IPS-NIHi7 (cell line): ENCODE results near the gene LDAF1.
"Not testable (repeated sequence)": the region's sequence is repeated elsewhere in the genome, so short reads cannot be mapped to it uniquely, and the experiment has no call there.

ENCODE experiments used
- DNase-seq: peaks from one replicate; pipeline ENCODE4 v3.0.0; 2012; ENCODE audit warnings: mixed read lengths; ENCODE audit errors: extremely low spot score

The LDAF1 gene

DNA sequence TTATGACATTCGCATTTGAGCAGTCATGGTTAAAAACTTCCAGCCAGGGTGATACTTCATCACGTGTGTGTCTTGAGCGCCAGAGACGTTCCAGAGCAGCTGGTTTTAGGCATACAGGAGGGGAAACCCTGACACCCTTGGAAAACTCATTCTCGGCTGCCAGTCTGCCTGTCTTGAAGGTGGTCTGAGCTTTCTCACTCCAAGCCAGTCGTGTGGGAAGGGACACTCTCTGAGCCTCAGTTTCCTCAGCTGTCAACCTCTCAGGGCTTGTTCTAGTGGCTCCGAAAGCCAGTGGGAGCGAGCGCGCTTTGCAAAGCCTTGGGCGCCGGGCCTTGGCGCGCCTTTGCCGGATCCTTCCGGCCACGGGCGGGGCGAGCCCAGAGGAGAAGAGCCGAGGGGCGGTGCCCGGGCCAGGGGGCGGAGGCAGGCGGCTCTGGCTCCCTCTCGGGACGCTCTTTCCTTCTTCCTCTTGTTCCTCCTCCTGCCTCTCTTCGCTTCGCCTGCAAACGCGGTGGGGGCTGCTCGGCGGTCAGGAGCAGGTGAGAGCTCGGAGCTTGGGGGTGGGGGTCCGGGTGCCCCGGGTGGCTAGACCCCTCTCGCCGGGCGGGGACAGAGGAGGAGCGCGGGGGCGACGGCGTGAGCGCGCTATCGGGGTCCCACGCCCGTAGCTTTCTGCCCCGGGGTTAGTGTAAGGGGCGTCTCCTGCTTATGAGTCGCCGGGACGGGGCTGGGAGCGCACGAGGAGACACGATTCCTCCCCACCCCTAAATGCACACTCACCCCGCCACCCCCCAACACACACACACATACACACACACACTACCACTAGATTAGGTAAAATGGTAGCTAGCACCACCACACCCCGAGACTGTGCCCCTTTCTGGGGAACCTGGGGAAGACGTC lies at the start of gene LDAF1:
Gene LDAF1, plus strand, starts transcription at position 467 of the 903 bp plus-strand sequence. CDS start 2,509 bp downstream, outside the sequence.
- DNase-seq = peak; percentile 92

- DNase-seq = not testable (repeated sequence)
These were observed 42.9 kb upstream of the LDAF1 start for GRCh38 chr16:21115551-21115950.

GRCh38 chr16:21116148-21116693 lies 42.3 kb upstream of the LDAF1 start:
- DNase-seq = no peak

DNA sequence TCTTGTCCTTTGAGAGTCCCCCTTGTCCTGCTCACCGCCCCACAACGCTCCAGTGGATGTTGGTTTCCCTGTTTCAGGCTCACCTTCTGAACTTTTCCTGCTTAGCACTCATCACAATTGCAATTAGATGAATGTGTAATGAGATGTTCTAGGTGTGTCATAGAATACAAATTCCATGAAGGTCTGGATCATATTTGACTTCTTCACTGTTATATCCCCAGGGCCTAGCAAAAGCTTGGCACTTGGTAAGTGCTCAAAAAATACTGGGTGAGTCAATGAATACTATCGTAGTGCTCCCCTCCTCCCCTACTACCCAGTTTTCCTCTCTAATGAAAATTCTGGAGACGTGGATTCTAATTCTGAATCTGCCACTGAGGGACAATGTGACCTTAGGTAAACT lies 40.9 kb upstream of the LDAF1 start:
- no peak for DNase-seq

DNA sequence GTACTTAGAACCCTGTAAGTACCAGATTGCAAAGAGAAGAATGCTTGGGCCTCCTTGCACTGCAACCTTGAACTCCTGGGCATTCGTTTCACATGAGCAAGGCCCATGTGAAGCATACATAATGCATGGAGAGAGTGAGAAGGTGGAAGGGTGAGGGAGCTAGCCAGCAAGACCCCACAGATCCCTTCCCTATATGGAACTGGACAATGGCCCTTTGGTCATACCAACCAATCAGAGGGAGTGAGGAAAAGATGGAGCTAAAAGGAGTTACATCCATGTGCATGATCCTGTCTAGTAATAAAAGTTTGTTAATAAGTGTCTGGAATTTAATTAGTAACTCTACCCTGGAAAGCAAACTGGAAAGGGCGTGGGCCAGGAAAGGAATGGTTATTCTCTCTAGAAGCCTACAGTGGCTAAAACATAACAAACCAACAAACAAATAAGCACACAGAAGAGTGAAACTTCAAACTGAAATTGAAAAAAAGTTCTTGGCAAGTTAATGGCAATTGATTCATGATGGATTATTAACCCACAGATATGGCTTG lies 37.4 kb upstream of the LDAF1 start:
- DNase-seq = no peak

GRCh38 chr16:21125191-21125590 lies 33.3 kb upstream of the LDAF1 start:
- DNase-seq = no peak

- DNase-seq = no peak
These were observed 32.0 kb upstream of the LDAF1 start for GRCh38 chr16:21126518-21126917.

DNA sequence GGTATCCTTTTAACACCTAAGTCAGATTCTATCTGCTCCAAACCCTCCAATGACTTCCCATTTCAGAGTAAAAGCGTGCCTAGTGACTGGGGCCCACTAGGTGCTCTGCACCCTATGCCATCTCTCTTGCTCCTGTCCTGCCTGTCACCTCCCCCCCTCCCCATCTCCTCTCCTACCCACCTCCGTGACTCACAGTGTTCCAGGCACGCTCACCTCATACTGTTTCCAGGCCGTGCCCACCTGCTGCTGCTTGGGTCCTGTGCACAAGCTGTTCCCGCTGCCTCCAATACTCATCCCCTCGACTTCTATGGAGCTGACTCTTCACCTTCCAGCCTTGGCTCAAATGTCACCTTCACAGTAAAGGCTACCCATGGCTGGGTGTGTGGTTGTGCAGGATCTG lies 29.5 kb upstream of the LDAF1 start:
- DNase-seq = no peak

DNA sequence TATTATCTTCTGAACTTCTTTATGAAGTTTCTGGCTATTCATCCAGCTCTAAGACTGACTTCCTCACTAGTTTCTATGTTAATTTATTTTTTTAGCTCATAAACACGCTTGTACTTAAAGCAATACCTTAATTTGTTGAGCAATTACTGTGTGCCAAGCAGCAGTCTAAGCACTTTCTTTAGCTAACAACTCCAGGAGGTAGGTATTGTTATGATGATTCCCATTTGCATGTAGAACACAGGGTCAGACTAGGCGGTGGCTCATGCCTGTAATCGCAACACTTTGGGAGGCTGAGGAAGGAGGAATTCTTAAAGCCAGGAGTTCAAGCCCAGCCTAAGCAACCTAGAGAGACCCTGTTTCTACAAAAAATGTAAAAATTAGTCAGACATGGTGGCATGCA lies 27.7 kb upstream of the LDAF1 start:
- DNase-seq = no peak

DNA sequence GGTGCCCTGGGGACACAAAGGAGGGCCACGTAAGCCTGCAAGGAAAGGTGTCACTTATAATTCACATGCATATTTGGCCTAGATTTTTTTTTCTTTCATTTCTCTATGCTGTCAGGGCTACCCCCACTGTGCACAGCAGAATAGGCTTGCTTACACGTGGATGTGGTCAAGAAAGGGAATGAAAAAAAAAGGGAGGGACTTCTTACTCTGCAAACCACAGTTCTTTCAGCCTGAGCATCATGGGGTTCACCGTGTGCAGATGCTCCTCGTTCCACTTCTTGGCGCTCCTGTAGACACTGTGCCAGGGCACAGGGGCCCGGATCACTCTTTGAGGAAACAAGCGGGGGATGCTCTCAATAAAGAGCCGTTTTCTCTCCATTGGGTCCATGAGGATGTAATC lies 24.4 kb upstream of the LDAF1 start:
- DNase-seq = no peak

- DNase-seq = no peak
These were observed 12.7 kb upstream of the LDAF1 start for GRCh38 chr16:21145738-21146137.

DNA sequence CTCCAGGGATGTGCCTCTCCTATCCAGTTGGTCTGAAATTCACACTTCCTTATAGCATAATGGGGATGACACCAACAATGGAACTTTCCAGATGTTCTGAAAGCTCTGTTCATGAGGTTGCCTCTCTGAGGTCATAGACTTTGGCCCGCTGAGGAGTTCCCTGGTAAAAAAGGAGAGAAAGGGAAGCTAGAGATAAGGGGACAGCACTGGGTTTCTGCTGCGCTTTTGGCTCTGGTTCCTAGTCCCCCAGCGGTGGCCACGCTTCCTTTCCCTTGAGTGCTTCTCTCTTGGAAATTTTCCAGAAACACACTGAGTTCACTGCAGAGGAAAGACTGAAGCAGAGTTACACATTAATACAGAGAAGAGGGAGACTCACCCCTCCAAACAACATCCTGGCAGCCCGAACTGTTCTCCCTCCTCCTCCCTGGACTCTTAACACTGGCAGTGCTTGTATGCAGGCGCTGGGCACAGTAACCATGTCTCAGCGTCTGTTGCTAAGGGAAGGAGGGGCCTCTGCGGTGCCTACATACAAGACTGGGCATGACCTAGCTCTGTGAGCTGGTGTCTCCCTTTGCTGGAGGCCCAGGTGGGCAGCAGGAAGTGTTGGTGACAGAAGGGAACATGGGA lies 8.0 kb upstream of the LDAF1 start, which contains the start of gene DNAH3:
Gene DNAH3, minus strand, starts transcription at position 472 of the 627 bp plus-strand sequence. CDS start 527 bp downstream, outside the sequence.
- DNase-seq = no peak

DNA sequence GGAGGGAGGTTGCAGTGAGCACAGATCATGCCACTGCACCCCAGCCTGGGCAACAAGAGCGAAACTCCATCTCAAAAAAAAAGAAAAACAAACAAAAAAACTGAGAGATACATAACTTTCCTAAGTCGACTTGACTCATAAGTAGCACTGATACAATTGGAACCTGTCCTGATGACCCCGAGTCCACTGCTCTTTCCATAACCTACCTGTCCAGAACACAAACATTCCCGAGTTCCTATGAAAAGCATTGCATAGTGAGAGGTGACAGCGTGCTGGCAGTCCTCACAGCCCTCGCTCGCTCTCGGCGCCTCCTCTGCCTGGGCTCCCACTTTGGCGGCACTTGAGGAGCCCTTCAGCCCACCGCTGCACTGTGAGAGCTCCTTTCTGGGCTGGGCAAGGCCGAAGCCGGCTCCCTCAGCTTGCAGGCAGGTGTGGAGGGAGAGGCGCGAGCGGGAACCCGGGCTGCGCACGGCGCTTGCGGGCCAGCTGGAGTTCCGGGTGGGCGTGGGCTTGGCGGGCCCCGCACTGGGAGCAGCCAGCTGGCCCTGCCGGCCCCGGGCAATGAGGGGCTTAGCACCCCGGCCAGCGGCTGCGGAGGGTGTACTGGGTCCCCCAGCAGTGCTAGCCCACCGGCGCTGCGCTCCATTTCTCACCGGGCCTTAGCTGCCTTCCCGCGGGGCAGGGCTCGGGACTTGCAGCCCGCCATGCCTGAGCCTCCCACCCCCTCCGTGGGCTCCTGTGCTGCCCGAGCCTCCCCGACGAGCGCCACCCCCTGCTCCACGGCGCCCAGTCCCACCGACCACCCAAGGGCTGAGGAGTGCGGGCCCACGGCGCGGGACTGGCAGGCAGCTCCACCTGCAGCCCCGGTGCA lies 6.1 kb upstream of the LDAF1 start:
- DNase-seq = not testable (repeated sequence)

- DNase-seq = not testable (repeated sequence)
These were observed 5.2 kb upstream of the LDAF1 start for GRCh38 chr16:21153124-21153729.

- DNase-seq = not testable (repeated sequence)
These were observed 2.5 kb upstream of the LDAF1 start for GRCh38 chr16:21156011-21156410.

- peak; percentile 82 for DNase-seq
These were observed 1.6 kb upstream of the LDAF1 start for GRCh38 chr16:21156767-21157467.

DNA sequence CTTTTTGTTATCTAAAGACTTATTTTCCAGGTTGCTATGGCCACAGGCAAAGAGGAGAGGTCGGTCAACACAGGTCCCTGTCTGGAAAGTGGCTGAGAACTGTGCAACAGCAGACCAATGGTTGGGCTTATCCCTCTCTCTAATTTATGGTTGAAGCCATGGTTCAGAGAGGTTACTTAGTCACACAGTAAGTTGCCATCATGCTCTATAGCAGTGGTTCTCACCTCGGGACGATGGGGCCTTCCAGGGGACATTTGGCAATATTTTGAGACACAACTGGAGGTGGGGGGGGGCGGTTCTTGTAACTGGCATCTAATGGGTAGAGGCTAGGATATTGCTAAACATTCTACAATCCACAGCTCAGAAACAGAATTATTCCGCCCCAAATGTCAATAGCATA lies 842 bp upstream of the LDAF1 start:
- DNase-seq = no peak

DNA sequence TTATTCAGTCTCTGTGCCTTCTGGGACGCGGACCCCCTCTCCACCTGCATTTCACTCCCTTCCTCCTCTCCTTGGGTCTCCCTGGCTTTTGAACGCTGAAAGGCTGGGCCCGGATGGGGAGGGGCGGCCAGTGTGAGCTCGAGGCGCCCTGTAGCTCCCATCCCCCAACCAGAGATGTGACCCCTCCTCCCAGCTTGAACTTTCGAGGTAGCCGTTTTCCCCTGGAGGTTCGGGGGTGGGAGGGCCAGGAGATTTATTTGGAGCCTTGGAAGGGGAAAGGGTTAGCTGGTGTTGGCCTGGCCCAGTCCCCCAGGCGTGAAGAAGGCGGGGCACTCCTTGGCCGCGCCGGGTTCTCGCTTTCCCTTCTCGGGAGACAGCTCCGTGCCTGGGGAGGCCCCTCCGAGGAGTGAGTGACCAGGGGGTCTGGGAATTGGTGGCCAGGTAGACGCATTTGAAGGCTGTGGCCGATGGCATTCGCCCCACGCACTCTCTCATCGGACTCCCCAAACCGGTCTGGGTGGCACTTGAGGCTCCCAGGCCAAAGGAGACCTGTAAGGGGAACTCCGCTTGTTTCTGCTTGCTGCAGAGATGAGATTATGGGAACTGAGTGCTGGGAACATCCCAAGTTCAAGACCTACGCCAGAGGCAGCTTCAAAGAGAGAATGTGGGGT lies 942 bp downstream of the LDAF1 start:
- peak; percentile 62 for DNase-seq

GRCh38 chr16:21160276-21160675 lies 1.8 kb downstream of the LDAF1 start:
- no peak for DNase-seq

GRCh38 chr16:21161211-21161610 lies 2.7 kb downstream of the LDAF1 start:
- DNase-seq = no peak
